GM18517 (cell line): ENCODE measurements around the gene PTPN22.
A peak's percentile ranks its signal among the peaks of the same experiment; 100 is the strongest.

Experiments
- ATAC-seq: cut with Tn5 transposase; IDR thresholded peaks from one replicate; pipeline ENCODE4 v1.9.1; 2021; ENCODE audit warnings: mild to moderate bottlenecking, moderate library complexity; ENCODE audit not compliant: unreplicated experiment

The PTPN22 gene

DNA sequence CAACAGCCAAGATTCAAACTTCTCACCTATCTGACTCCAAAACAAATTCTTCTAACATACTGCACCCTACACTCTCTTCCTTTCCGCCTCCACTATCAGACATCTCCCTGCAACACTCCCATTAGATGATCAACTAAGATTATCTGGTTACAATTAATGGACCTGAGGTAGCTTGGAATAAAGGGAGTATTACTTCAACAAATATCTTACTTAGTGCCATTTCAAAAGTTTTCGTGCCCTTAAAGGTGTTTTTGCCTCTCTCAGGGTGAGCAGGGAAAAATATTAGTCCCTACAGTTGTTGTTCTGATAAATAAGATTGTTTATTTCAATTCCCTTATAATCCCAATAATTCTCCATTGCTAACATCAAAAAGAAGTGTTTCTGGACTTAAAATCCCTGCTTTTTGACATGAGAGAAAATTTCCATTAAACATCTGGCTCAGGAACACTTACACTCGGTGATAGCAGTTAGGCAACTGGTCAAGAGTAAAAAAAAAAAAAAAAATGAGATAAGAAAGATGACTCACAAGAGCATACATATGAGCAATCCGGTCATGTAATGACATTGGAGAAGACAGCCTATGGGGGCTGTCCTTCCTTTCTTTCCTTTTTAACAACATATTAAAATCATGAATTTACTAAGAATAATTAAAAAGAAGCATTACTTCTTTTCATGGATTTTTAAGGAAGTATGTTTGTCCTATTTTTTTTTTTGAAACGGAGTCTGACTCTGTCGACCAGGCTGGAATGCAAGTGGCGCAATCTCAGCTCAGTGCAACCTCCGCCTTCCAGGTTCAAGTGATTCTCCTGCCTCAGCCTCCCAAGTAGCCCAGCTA, 66.9 kb downstream of the PTPN22 start:
- no peak for ATAC-seq

DNA sequence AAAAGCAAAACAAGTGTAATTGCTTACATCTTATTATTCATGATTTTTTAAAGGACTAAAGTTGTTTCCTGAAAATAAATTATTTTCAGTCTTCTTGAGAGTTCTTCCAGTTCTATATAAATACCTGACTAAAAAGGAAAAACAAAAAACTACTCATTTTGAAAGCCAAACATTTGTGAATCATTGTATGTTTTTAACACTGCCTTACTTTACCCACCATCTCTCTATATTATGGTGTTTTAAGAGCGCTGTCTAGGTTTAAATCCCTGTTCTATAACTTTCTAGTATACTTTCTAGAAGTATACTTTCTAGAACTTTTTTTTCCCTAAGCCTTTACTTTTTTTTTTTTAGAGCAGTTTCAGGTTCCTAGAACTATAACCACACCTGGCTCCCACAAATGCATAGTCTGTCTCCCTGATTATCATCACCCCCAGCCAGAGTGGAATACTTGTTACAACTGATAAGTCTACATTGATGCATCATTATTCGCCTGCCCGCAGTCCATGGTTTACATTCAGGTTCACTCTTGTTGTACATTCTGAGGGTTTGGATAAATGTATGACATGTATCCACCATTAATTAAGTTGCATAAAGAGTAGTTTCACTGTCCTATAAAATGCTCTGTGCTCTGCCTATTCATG, 69.0 kb downstream of the PTPN22 start:
- no peak for ATAC-seq

DNA sequence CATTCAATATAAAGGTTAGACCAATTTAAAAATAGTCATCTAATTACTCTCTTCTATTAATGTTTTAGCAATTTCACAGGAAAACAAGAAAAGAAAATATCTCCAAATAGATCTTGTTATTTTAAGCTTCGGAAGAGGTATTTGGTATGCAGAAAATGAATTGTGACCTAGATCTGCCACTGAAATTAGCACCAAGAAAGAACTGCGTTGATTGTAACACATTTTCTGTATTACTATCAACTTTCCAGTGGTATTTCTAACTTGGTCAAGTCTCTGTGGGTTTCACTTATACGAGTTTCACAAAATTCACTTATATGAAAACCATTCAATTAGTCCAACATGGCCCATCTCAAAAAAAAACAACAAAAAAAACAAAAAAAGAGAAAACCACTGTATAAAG, 71.0 kb downstream of the PTPN22 start:
- no peak for ATAC-seq

DNA sequence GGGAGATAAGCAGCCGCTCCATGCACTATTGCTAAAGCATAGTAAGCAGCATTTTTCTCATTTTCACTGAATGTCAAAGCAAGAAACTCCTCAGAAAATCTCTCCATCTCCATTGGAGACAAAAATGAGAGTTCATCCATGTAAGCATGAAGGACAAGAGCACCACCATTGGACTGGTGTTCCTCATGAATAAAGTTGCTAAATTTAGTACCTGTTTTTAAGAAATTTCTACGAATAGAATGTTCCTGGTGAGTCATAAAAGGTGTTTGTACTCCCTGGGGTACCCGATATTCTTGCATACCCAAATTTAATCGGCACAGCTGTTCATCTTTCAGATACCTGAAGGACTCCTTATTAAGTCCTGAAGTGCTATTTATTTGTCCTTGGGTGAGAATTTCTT, 74.0 kb downstream of the PTPN22 start:
- no peak for ATAC-seq

DNA sequence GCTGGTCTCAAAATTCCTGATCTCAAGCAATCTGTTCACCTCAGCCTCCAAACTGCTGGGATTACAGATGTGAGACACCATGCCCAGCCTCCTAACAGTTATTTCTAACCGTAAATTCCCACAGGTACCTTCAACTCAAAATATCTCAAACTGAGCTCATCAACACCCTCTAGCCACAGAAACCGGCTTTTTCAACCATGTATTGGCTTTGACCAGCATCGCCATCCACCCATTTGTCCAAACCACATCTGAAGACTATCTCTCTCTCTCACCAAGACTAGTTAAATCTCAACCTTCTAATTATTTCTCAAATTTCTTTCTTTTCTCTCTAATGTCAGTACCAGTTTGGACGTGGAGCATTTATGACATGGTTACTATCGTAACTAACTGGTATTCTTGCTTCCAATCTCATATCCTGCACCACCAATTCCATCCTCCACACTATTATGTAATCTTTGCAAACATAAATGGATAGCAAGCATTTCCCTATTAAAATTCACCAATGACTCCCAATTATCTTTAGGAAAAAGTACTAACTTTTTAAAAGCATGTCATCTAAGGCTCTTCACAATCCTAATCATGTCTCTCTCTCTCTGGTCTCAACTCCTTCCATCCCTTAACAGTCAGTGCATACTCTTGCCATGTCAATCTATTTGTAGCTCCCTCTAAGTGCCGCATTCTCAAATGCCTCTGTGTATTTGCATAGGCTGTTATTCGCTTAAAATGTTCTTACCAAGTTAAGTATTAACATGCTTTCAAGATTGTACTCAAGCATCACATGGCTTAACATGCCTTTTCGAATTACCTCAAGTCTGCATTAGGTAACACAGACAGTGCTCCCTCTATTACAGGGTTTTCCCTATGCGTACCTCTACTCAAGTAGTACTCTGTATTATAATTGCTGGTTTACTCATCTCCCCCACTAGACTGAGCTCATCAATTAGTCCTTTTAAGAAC, 77.4 kb downstream of the PTPN22 start:
- ATAC-seq: peak; percentile 78

DNA sequence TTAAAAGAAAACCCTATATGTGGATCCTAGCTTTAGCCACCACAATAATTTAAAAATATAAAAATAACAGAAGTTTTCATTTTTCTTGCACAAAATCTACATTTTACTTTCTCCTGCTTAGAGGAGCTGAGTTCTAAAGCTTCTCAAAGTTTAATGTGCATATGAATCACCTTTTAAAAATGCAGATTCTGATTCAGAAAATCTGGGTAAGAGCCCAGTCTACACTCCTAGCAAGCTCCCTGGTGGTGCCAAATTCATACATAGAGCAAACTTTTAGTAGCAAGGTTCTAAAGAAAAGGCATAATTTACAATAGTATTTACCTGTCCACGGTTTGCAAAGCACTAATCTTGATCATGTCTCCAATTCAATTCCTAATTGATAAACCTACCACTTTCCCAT, 78.5 kb downstream of the PTPN22 start:
- no peak for ATAC-seq

DNA sequence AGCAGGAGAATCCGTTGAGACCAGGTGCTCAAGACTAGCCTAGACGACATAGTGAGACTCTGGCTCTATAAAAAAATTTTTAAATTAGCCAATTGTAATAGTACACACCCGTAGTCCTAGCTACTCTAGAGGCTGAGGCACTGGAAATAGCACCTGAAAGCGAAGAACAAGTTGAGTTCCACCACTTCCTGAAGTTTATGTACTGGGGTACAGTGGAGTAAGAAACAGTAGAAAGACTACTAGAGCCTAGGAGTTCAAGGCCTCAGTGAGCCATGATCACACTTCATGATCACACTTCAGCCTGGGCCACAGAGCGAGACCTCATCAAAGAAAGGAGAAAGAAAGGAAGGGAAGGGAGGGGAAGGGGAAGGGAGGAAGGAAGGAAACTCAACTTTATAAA, 79.0 kb downstream of the PTPN22 start:
- no peak for ATAC-seq

DNA sequence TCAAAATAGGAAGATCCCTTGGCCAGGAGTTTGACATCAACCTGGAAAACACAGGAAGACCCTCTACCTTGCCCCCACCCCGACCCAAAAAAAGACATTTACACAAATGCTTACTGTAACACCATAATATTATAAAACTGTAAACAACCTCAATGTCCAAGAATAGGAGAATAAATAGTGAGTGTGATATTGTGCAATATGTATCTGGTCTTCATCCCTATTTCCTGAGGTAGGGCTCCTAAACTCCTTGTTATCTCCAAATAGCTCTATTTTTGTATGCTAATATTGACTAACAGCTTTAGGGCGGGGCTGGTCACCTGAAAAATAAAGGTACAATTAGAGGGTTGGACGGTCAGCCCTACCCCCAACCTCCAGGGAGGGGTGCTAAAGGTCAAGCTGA, 82.7 kb downstream of the PTPN22 start:
- ATAC-seq: no peak

DNA sequence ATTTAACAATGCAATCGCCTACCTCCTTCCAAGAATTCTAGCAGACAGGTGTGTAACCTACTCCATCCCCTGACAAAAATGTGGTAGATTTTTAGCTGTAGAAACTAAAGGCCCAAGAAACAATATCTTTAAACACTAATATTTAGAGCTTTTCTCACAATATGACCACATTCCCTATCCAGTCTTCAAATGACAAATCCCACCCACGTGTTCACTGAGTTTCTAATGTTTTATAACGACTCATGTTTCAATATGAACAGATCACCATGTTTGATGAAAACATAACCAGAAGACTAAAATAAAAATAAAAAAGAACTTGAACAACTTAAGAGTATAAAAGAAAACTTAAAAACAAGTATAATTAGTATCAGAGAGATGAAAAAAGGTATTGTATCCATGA, 83.8 kb downstream of the PTPN22 start:
- ATAC-seq: no peak

DNA sequence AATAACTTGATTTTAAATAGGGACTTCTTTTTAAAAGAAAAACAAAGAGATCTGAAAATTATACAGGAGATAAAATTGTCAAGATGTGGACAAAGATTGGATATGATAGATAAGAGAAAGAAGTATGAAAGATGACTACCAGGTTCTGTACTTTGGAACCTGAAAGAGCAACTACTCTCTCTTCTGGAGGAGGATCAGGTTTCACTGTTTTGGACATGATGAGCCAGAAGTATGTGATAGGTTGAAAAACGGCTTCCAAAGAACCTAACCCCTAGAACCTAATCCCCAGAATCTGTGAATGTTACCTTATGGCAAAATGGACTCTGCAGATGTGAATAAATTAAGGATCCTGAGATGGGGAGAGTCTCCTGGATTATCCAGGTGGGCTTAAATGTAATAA, 85.4 kb downstream of the PTPN22 start:
- ATAC-seq: no peak

DNA sequence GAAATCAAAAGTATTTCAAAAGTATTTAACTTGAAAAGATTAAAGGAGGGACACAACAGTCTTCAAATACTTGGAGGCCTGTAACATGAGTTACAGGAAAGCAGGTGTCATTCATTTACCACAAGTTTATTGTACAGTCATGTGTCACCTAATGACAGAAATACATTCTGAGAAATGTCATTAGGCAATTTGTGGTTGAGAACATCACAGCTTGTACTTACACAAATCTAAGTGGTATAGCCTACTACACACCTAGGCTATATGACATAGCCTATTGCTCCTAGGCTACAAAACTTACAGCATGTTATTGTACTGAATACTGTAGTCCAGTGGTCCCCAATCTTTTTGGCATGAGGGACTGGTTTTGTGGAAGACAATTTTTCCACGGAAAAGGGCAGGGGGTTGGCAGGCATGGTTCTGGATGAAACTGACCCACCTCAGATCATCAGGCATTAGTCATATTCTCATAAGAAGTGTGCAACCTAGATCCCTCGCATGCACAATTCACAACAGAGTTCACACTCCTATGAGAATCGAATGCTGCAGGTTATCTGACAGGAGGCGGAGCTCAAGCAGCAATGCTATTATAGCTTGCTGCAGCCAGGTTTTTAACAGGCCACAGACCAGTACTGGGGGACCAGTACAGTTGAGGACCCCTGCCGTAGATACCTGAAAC, 87.3 kb downstream of the PTPN22 start:
- ATAC-seq: peak; percentile 77

DNA sequence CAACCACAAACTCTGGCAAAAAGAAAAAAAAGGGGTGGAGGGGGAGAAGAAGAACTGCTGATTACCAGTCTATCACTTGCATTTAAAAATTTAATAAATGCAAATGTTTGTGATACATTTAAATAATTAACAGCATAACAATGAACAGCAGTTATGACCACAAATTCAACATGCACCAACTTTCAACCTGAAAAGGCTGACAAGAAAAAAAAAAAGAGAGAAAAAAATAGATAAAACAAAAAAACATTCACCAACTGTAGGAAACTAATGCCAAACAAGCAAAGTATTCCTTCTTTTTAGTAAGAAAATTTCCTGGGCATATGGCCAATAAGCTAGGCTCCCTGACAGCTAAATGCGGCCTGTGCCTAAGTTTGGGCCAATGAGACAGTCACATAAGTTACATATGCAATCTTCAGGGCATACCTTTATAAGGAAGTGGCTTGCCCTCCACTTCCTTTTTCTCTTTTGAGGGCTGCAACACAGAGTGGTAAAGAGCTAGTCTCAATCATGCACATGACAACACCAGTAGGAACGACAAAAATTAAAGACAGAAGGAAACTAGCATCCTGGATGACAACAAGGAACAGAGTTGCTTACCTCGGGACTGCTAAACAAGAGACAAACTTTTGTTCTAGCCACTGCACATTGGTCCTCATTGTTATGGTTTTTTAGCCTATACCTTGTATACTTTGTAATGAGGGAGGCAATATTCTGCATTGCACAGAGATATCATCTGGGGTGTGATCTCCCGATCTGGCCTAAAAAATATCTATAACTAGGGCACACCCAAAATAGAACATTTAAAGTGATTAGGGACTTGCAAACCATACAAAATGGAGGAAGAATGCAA, 88.0 kb downstream of the PTPN22 start:
- ATAC-seq: peak; percentile 69

DNA sequence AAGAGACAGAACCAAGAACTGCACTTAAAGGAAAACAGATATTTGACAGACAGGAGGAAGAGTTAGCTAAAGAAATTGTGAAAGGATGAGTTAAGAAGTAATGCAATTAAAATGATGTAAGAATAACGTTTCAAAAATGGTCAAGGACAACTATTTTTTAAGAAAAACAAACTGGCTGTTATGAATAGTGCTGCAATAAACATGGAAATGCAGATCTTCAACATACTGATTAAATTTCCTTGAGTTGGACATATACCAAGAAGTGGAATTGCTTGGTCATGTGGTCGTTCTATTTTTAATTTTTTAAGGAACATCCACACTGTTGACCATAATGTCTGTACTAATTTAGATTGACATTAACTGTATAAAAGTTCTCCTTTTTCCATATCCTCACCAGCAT, 89.1 kb downstream of the PTPN22 start:
- no peak for ATAC-seq

DNA sequence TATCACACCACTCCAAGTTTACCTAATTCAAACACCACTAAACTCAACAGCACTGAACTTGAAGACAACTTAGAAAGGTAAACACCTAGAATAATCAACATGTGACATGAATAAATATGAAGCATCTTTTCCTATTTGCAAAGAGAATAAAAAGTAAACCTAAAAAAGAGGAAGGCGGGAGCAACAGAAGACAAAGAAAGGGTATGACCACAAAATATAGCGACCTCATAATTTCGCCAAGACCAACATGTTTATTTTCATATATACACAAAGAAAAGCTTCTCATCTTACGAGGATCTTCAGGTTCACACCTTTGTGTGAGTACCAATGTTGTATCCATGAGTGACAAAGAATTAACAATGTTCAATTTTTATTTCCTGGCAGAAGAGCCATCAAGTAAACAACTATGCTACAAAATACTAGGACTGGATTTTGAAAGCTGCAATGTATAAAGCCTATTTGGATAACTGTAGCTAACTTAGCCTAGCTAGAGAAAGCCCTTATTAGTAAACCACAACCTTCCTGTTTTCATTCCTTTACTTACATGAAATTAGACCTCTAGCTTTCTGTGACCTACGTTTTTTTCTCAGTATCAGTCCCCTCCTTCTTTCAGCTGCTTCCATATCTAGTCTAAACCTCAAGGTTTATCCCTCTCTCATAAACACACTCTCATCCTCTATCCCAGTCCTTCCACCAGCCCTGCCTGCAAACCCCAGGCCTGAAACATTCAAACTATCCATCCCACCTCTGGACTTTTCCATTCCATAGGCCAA, 91.0 kb downstream of the PTPN22 start:
- peak; percentile 36 for ATAC-seq

DNA sequence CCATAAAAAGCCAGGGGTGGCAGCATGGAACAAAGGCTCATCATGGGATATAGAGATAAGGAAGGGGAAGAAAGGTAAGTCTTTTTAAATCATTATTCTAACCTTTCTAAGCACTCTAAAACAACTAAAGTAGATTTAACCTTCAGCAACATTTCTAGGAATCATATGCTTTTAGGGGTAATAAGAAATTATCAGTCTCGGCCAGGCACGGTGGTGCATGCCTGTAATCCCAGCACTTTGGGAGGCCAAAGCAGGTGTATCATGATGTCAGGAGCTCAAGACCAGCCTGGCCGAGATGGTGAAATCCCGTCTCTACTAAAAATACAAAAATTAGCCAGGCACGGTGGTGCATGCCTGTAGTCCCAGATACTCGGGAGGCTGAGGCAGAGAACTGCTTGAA, 92.0 kb downstream of the PTPN22 start:
- no peak for ATAC-seq

DNA sequence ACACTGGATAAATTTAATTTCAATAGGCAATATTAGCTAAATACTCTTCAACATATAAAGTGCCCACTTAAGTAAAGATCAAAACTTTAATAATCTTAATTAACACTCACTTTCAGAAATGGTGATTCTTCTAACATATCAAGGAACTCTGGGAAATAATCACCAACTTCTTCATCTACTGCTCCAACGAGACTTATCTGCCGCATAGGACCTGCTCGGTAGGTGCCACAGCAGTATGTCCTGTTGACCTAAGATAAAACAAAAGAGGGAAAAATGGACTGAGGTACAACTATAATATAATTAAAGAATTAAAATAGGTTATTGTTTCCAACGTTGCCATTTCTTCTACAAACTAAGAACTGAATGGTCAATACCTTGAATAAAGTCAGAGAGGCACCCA, 94.0 kb downstream of the PTPN22 start:
- ATAC-seq: no peak

DNA sequence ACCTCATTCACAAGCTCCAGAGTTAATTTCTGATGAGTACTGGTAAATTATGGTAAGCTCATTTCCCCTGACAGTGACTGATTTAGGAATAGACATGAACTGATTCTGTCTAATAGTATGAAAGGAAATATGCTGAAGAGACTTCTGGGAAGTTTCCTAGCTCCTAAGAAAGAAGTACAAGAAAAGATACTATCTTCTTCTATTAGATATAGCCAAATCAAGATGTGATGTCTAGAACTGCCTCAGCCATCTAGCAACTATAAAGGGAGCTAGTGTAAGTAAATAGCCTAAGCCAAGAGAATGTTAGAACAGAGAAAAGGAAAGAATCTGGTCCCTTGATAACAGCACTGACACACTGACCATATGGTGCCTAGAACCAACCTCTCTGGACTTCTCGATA, 101.5 kb downstream of the PTPN22 start:
- ATAC-seq: no peak

DNA sequence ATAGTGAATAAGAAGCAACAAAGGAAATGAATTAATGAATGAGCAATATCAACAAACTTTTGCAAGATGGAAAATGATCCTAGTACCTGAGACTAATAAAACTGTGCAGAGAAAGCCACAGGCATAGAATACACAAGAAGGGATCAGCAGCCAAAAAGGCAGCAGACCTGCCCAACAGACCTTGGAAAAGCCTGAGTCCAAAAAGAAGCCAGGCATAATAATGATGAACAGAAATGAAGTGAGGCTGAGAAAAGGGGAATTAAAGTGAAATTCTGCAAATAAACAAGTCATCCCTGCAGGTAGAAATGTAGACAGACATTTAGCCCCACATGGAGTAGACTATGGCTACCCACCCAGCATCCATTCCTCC, 101.9 kb downstream of the PTPN22 start:
- no peak for ATAC-seq

DNA sequence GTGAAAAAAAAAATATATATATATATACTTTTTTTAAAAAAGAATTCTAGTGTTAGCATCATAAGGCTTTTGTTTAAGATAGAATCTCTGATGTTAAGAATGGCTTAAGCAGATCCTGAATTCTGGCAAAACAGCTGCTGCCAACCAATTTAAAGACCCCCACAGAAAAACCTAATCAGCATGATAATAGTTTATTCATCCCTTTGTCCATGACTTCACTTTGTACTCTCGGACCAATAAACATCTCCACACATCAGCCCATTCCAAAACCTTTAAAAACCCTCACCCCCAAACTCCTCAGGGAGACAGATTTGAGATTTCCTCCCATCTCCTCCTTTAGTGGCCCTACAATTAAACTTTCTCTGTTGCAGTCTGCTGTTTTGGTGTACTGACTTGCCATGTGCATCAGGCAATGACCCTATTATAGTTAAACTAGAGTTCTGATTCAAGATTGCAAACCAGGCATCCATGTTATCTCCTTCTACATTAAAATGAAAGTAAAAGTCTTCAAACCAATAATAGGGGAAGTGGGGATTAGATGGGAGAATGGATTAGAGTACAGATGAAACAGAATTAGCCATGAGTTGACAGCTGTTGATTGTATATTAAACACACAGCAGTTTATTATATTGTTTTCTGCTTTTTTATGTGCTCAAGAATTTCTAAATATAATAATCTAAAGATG, 102.5 kb downstream of the PTPN22 start:
- ATAC-seq: no peak
